H9 (cell line): ENCODE measurements around the gene ANKRD11. TPM values are rescaled to one million over a fixed set of nuclear protein-coding genes. Genes with fewer than 3 reads are reported as not detected.
A peak's percentile ranks its signal among the peaks of the same experiment; 100 is the strongest.

Experiments used
- DNase-seq: peaks from one replicate; pipeline ENCODE4 v3.0.0-alpha.2; 2017
- H2AFZ ChIP-seq: one replicate; pipeline ENCODE4 v1.6.1; 2013; ENCODE audit warnings: mild to moderate bottlenecking, low read length, control low read depth, moderate library complexity
- H2AK5ac ChIP-seq: 2 replicates; pipeline ENCODE4 v1.6.1; 2013; ENCODE audit warnings: low read length, control low read depth, mixed read lengths; ENCODE audit not compliant: insufficient read length
- H2BK120ac ChIP-seq: one replicate; pipeline ENCODE4 v1.6.1; 2013; ENCODE audit warnings: low read depth, mild to moderate bottlenecking, low read length, control low read depth, inconsistent platforms; ENCODE audit not compliant: poor library complexity, severe bottlenecking
- H2BK12ac ChIP-seq: 2 replicates; pipeline ENCODE4 v1.6.1; 2013; ENCODE audit warnings: low read length, control low read depth, mixed read lengths, low read depth; ENCODE audit not compliant: insufficient read length
- H2BK15ac ChIP-seq: 2 replicates; pipeline ENCODE4 v1.6.1; 2013; ENCODE audit warnings: low read depth, low read length, control low read depth
- H2BK20ac ChIP-seq: one replicate; pipeline ENCODE4 v1.6.1; 2013; ENCODE audit warnings: low read depth, mild to moderate bottlenecking, low read length, control low read depth, inconsistent platforms; ENCODE audit not compliant: poor library complexity, severe bottlenecking
- H2BK5ac ChIP-seq: 2 replicates; pipeline ENCODE4 v1.6.1; 2013; ENCODE audit warnings: low read length, control low read depth, mixed read lengths; ENCODE audit not compliant: insufficient read length
- H3K14ac ChIP-seq: 2 replicates; pipeline ENCODE4 v1.6.1; 2013; ENCODE audit warnings: low read length, control low read depth; ENCODE audit not compliant: insufficient read depth
- H3K18ac ChIP-seq: 2 replicates; pipeline ENCODE4 v1.6.1; 2013; ENCODE audit warnings: low read depth, mild to moderate bottlenecking, mixed read lengths, low read length, control low read depth; ENCODE audit not compliant: insufficient read length
- H3K23ac ChIP-seq: 2 replicates; pipeline ENCODE4 v1.6.1; 2013; ENCODE audit warnings: low read length, control low read depth, mixed read lengths, low read depth; ENCODE audit not compliant: insufficient read length
- H3K23me2 ChIP-seq: 2 replicates; pipeline ENCODE4 v1.6.1; 2013; ENCODE audit warnings: low read depth, mild to moderate bottlenecking, mixed read lengths, low read length, control low read depth; ENCODE audit not compliant: insufficient read length, poor library complexity, severe bottlenecking
- H3K27ac ChIP-seq: 2 replicates; pipeline ENCODE4 v1.5.1; 2013; ENCODE audit warnings: low read length, control low read depth, mixed read lengths, low read depth; ENCODE audit not compliant: insufficient read length
- H3K27me3 ChIP-seq: 2 replicates; pipeline ENCODE4 v1.6.1; 2013; ENCODE audit warnings: low read length, control low read depth, inconsistent platforms; ENCODE audit not compliant: insufficient read depth
- H3K4ac ChIP-seq: 2 replicates; pipeline ENCODE4 v1.6.1; 2013; ENCODE audit warnings: low read depth, mild to moderate bottlenecking, control low read depth, inconsistent platforms, low read length, moderate library complexity
- H3K4me1 ChIP-seq: 2 replicates; pipeline ENCODE4 v1.6.1; 2013; ENCODE audit warnings: low read length, control low read depth, inconsistent platforms; ENCODE audit not compliant: insufficient read depth
- H3K4me2 ChIP-seq: 2 replicates; pipeline ENCODE4 v1.6.1; 2013; ENCODE audit warnings: low read length, control low read depth, mixed read lengths; ENCODE audit not compliant: insufficient read length, insufficient read depth
- H3K56ac ChIP-seq: 2 replicates; pipeline ENCODE4 v1.6.1; 2013; ENCODE audit warnings: low read depth, mild to moderate bottlenecking, mixed read lengths, low read length, control low read depth; ENCODE audit not compliant: insufficient read length
- H3K79me1 ChIP-seq: 2 replicates; pipeline ENCODE4 v1.6.1; 2013; ENCODE audit warnings: low read depth, mild to moderate bottlenecking, moderate library complexity, low read length, control low read depth, inconsistent platforms; ENCODE audit not compliant: insufficient read depth, poor library complexity, severe bottlenecking
- H3K79me2 ChIP-seq: 2 replicates; pipeline ENCODE4 v1.6.1; 2013; ENCODE audit warnings: low read length, control low read depth, inconsistent platforms; ENCODE audit not compliant: insufficient read depth
- H3K9ac ChIP-seq: 2 replicates; pipeline ENCODE4 v1.6.1; 2013; ENCODE audit warnings: low read length, control low read depth, mixed read lengths; ENCODE audit not compliant: insufficient read length; ENCODE audit errors: extremely low read depth
- H3K9me3 ChIP-seq: one replicate; pipeline ENCODE4 v1.6.1; 2013; ENCODE audit warnings: low read depth, low read length, inconsistent platforms; ENCODE audit not compliant: control insufficient read depth
- H3T11ph ChIP-seq: one replicate; pipeline ENCODE4 v1.6.1; 2013; ENCODE audit warnings: mild to moderate bottlenecking, low read length, control low read depth, inconsistent platforms
- H4K20me1 ChIP-seq: one replicate; pipeline ENCODE4 v1.6.1; 2013; ENCODE audit not compliant: control insufficient read depth, insufficient read length, insufficient read depth
- H4K5ac ChIP-seq: 2 replicates; pipeline ENCODE4 v1.6.1; 2013; ENCODE audit warnings: low read depth, mild to moderate bottlenecking, mixed read lengths, low read length, control low read depth; ENCODE audit not compliant: insufficient read length
- H4K8ac ChIP-seq: replicated peaks from 2 replicates; pipeline ENCODE4 v1.6.1; 2013; ENCODE audit warnings: low read length, control low read depth, mixed read lengths, low read depth; ENCODE audit not compliant: insufficient read length
- H4K91ac ChIP-seq: 2 replicates; pipeline ENCODE4 v1.6.1; 2013; ENCODE audit warnings: low read depth, mild to moderate bottlenecking, moderate library complexity, mixed read lengths, low read length, control low read depth; ENCODE audit not compliant: insufficient read length
- H3K27ac Mint-ChIP-seq, 3 experiments: 2 replicates in 2 of 3; 3 replicates in 1 of 3; pipeline ENCODE4 v1.8.0; 2020 to 2021; ENCODE audit warnings: mixed read lengths in 3 of 3, mild to moderate bottlenecking in 1 of 3, moderate library complexity in 1 of 3
- H3K27me3 Mint-ChIP-seq: 2 replicates; pipeline ENCODE4 v1.8.0; 2021; ENCODE audit warnings: low read depth, mild to moderate bottlenecking, moderate library complexity, mixed read lengths
- H3K36me3 Mint-ChIP-seq, 3 experiments: 2 replicates in 2 of 3; 3 replicates in 1 of 3; pipeline ENCODE4 v1.8.0; 2020 to 2021; ENCODE audit warnings: low read depth in 3 of 3, mixed read lengths in 3 of 3; ENCODE audit not compliant: insufficient read depth in 1 of 3
- H3K4me1 Mint-ChIP-seq, 2 experiments: 2 replicates each; pipeline ENCODE4 v1.8.0; 2020; ENCODE audit warnings: mixed read lengths in 2 of 2
- H3K4me3 Mint-ChIP-seq, 2 experiments: 2 replicates in 1 of 2; 3 replicates in 1 of 2; pipeline ENCODE4 v1.8.0; 2020 to 2021; ENCODE audit warnings: mild to moderate bottlenecking in 2 of 2, mixed read lengths in 2 of 2, moderate library complexity in 1 of 2
- H3K9me3 Mint-ChIP-seq, 2 experiments: 2 replicates in 1 of 2; 3 replicates in 1 of 2; pipeline ENCODE4 v1.8.0; 2020; ENCODE audit warnings: mild to moderate bottlenecking in 2 of 2, mixed read lengths in 2 of 2, moderate library complexity in 1 of 2
- CTCF ChIP-seq: fragments of 200-600 bp; sonication (generic); conservative IDR thresholded peaks from 3 replicates; pipeline ENCODE4 v1.8.0; 2021; ENCODE audit warnings: antibody characterized with exemption, mild to moderate bottlenecking
- WGBS: extraction: QIAGEN DNeasy Blood & Tissue Kit; methylation state at CpG from one replicate; pipeline ENCODE4 v1.1.7; 2013; ENCODE audit warnings: missing lambda C conversion rate, low lambda C conversion rate, mixed read lengths; ENCODE audit not compliant: insufficient read length; ENCODE audit errors: extremely low coverage; 5-methylcytosine and 5-hydroxymethylcytosine counted together
- total RNA-seq: library from RNA; stranded (reverse); gene quantifications from 2 replicates; pipeline ENCODE4 v1.2.1, GENCODE V29; 2021

Gene ANKRD11
- total RNA-seq, 1 experiment from 2014 or later, result 181 TPM

GRCh38 chr16:89338863-89339262 is 151.5 kb downstream of the ANKRD11 start:
- Histone ChIP-seq H3K27me3 (no peaks in the 10 kb centered on the region), H3K4me2 (no peak overlapping the region), H3K4me1 (no peaks in the 10 kb centered on the region; the same call in 1 of the 2 replicates), H3K18ac (no peak overlapping the region), H3K79me1 (no peaks in the 10 kb centered on the region), H3K56ac (no peak overlapping the region), H3K23ac (no peak overlapping the region), H3K9ac (no peak overlapping the region), H2AFZ (no peak overlapping the region), H2BK12ac (no peak overlapping the region), H2AK5ac (no peak overlapping the region), H3K79me2 (peaks cover 71% of the 10 kb centered on the region; the same call in 1 of the 2 replicates), H2BK15ac (no peak overlapping the region), H4K20me1 (peaks cover 3% of the 10 kb centered on the region), H3K23me2 (no peaks in the 10 kb centered on the region), H4K5ac (no peak overlapping the region), H3K27ac (no peak overlapping the region), H2BK120ac (no peak overlapping the region), H3K14ac (no peak overlapping the region), H4K91ac (no peak overlapping the region), H3K4ac (no peak overlapping the region), H2BK20ac (no peak overlapping the region), H3K9me3 (no peaks in the 10 kb centered on the region), H4K8ac (no peak overlapping the region), H3T11ph (no peak overlapping the region), H2BK5ac (no peak overlapping the region)
- Mint-ChIP-seq H3K4me3 (no peak overlapping the region), H3K9me3 (no peaks in the 10 kb centered on the region; a peak in 1 of 5 replicates), H3K36me3 (peaks cover 0 to 7% (median 0%) of the 10 kb centered on the region in 3 experiments; a peak in 4 of 7 replicates), H3K4me1 (peaks cover 32 to 36% of the 10 kb centered on the region in 2 experiments), H3K27me3 (no peaks in the 10 kb centered on the region), H3K27ac (peak overlapping the region in 2 of 3 experiments; percentile 48 to 83; a peak in 4 of 7 replicates)
- no CpG with 5 or more reads among the region's 6 CpGs for WGBS
- TF ChIP-seq CTCF, result no peak
- no peak for DNase-seq
